Measurements from ENCODE around the gene ZGPAT.

GRCh38 chr20:63733579-63734081, 25.8 kb downstream of the ZGPAT start:
- TF ChIP-seq CTCF (IDR thresholded peaks at IDR 0.05) (no peak), EP300 (IDR thresholded peaks at IDR 0.05) (no peak), POLR2AphosphoS5 (IDR thresholded peaks at IDR 0.05) (no peak)
